ENCODE results near the gene NCAM2.

NCAM2 gene

GRCh38 chr21:21200103-21200938 is 202.1 kb downstream of the NCAM2 start:
- no peak for DNase-seq (ENCODE audit: low read depth)
- TF ChIP-seq CTCF (IDR thresholded peaks at IDR 0.05; ENCODE audit: low read depth, low read length, missing control alignments), result no peak
- no peak overlapping the region for H3K4me3 ChIP-seq (ENCODE audit: low read depth, low read length)

GRCh38 chr21:21200939-21201615 is 202.9 kb downstream of the NCAM2 start:
- no peak for TF ChIP-seq CTCF (IDR thresholded peaks at IDR 0.05; ENCODE audit: low read depth, low read length, missing control alignments)
- DNase-seq (ENCODE audit: low read depth), result no peak
- no peak overlapping the region for H3K4me3 ChIP-seq (ENCODE audit: low read depth, low read length)

GRCh38 chr21:21203822-21204339 is 205.7 kb downstream of the NCAM2 start:
- TF ChIP-seq CTCF (IDR thresholded peaks at IDR 0.05; ENCODE audit: low read depth, low read length, missing control alignments), result no peak
- no peak for DNase-seq (ENCODE audit: low read depth)
- no peak overlapping the region for H3K4me3 ChIP-seq (ENCODE audit: low read depth, low read length)

GRCh38 chr21:21204366-21204996 is 206.3 kb downstream of the NCAM2 start:
- TF ChIP-seq CTCF (IDR thresholded peaks at IDR 0.05; ENCODE audit: low read depth, low read length, missing control alignments), result no peak
- H3K4me3 ChIP-seq (ENCODE audit: low read depth, low read length), result no peak overlapping the region
- DNase-seq (ENCODE audit: low read depth), result no peak

GRCh38 chr21:21205604-21206003 is 207.4 kb downstream of the NCAM2 start:
- no peak for DNase-seq (ENCODE audit: low read depth)
- TF ChIP-seq CTCF (IDR thresholded peaks at IDR 0.05; ENCODE audit: low read depth, low read length, missing control alignments), result no peak
- H3K4me3 ChIP-seq (ENCODE audit: low read depth, low read length), result no peak overlapping the region

- DNase-seq (ENCODE audit: low read depth), result no peak
- no peak for TF ChIP-seq CTCF (IDR thresholded peaks at IDR 0.05; ENCODE audit: low read depth, low read length, missing control alignments)
- H3K4me3 ChIP-seq (ENCODE audit: low read depth, low read length), result no peak overlapping the region
These were observed 212.3 kb downstream of the NCAM2 start for GRCh38 chr21:21210552-21210951.
